Right lobe of liver (tissue), 6 donors: ENCODE results near the gene PYGM. TPM values are rescaled to one million over a fixed set of nuclear protein-coding genes. Genes with fewer than 3 reads are reported as not detected.

ENCODE experiments used
- ATAC-seq, 4 donors: fragments of 200-7000 bp; cut with Tn5 transposase; one replicate each; pipeline ENCODE4 v1.9.1; 2020; ENCODE audit warnings: mild to moderate bottlenecking in 4 of 4, moderate library complexity in 4 of 4
- DNase-seq, 3 donors: peaks; one replicate each; pipeline ENCODE4 v3.0.0-alpha.2; 2020
- H3K27ac ChIP-seq, 3 donors: fragments of 200-600 bp; one replicate each; pipeline ENCODE4 v1.8.0; 2022
- H3K27me3 ChIP-seq, 2 donors: fragments of 200-600 bp; one replicate each; pipeline ENCODE4 v1.8.0; 2022
- H3K36me3 ChIP-seq, 4 donors: fragments of 200-600 bp; sonication (generic) in 1 of 4; one replicate each; pipeline versions ENCODE4 v1.5.1 to v1.8.0; 2017 to 2022; ENCODE audit warnings: control low read depth in 1 of 4
- H3K4me1 ChIP-seq, 4 donors: fragments of 200-600 bp; sonication (generic) in 1 of 4; one replicate each; pipeline versions ENCODE4 v1.5.1 to v1.8.0; 2017 to 2022; ENCODE audit warnings: control low read depth in 1 of 4
- H3K4me3 ChIP-seq, 3 donors: fragments of 200-600 bp; one replicate each; pipeline ENCODE4 v1.8.0; 2022
- H3K9me3 ChIP-seq, 4 donors: fragments of 200-600 bp; sonication (generic) in 1 of 4; one replicate each; pipeline versions ENCODE4 v1.5.1 to v1.8.0; 2017 to 2022; ENCODE audit warnings: control low read depth in 1 of 4
- CTCF ChIP-seq, 4 donors: fragments of 200-600 bp in 3 of 4; fragments of 450-650 bp in 1 of 4; IDR thresholded peaks; one replicate each; pipeline versions ENCODE4 v1.5.1 to v1.8.0; 2016 to 2022; ENCODE audit warnings: antibody characterized with exemption in 4 of 4, mild to moderate bottlenecking in 2 of 4
- POLR2A ChIP-seq: fragments of 450-650 bp; IDR thresholded peaks from one replicate; pipeline ENCODE4 v1.6.1; 2017; ENCODE audit warnings: antibody characterized with exemption, mild to moderate bottlenecking
- WGBS: methylation state at CpG from one replicate; pipeline ENCODE4 v1.1.6; 2018; ENCODE audit warnings: low coverage, low lambda C conversion rate; ENCODE audit not compliant: insufficient coverage; ENCODE audit errors: missing lambda C conversion rate; 5-methylcytosine and 5-hydroxymethylcytosine counted together
- intact Hi-C, 2 donors: fragments of 100-400 bp; cut with DNase I; formaldehyde crosslinking; loops; one replicate each; pipeline versions ENCODE4 v1.11.2 to v1.14.1; 2022
- total RNA-seq, 6 experiments: library from RNA; depleted of rRNA in 2 of 6; stranded (reverse); fragments of >200 nt in 2 of 6; fragmentation: NEBNext Ultra II Directional in 3 of 6; extraction: Animal tissue kit (Norgen Biotek cat#: 25700) in 3 of 6; gene quantifications; one replicate each; pipeline versions ENCODE4 v1.1.0 to v1.2.4, GENCODE V29; 2016 to 2023
- donor health status: DM: no; HTN: yes; CAD: no.
- donor health status: DM: no; HTN: no; CAD: no.
- donor health status: DM: no; HTN: no; CAD: no.
- donor health status: DM: no; HTN: yes; CAD: no.
- donor health status: DM: no; HTN: yes; CAD: no.

PYGM gene
- total RNA-seq, 6 experiments from 2014 or later, result 0.24 to 1.4 (median 0.47) TPM

GRCh38 chr11:64764040-64764611, 4.4 kb upstream of the PYGM start:
- no peak for TF ChIP-seq POLR2A
- no peak for TF ChIP-seq CTCF (IDR thresholded peaks at IDR 0.05)
- intact Hi-C loops, result loop anchor here in 1 of 2 donors (10.0 kb wide), 1 partner anchor 79 kb away; no protein-coding TSS in a partner anchor
- 46% methylated on average over 8 of the region's 11 CpGs for WGBS
- ATAC-seq (no peak), DNase-seq (no peak)
- Histone ChIP-seq H3K4me3 (no peak overlapping the region), H3K27me3 (no peaks in the 10 kb centered on the region), H3K4me1 (no peaks in the 10 kb centered on the region), H3K36me3 (peaks cover 28 to 63% (median 40%) of the 10 kb centered on the region in 4 donors), H3K9me3 (no peaks in the 10 kb centered on the region), H3K27ac (no peak overlapping the region)

GRCh38 chr11:64763526-64764039, 3.8 kb upstream of the PYGM start:
- Histone ChIP-seq H3K27me3 (no peaks in the 10 kb centered on the region), H3K4me3 (no peak overlapping the region), H3K9me3 (no peaks in the 10 kb centered on the region), H3K4me1 (no peaks in the 10 kb centered on the region), H3K27ac (no peak overlapping the region), H3K36me3 (peaks cover 23 to 57% (median 35%) of the 10 kb centered on the region in 4 donors)
- WGBS, result 82% methylated on average over 3 of the region's 6 CpGs
- peak in 1 of 3 donors; percentile 21 for DNase-seq
- ATAC-seq, result no peak
- TF ChIP-seq POLR2A, result no peak
- TF ChIP-seq CTCF (IDR thresholded peaks at IDR 0.05), result no peak
- intact Hi-C loops, result loop anchor here in 1 of 2 donors (10.0 kb wide), 1 partner anchor 79 kb away; no protein-coding TSS in a partner anchor

- H3K4me3 ChIP-seq, result no peak overlapping the region
- DNase-seq, result peak in 1 of 3 donors; percentile 2
- H3K9me3 ChIP-seq, result no peaks in the 10 kb centered on the region
- H3K27me3 ChIP-seq, result no peaks in the 10 kb centered on the region
- WGBS, result 44% methylated on average over 11 of the region's 13 CpGs
- no peaks in the 10 kb centered on the region for H3K4me1 ChIP-seq
- peaks cover 19 to 50% (median 29%) of the 10 kb centered on the region in 4 donors for H3K36me3 ChIP-seq
- H3K27ac ChIP-seq, result no peak overlapping the region
- intact Hi-C loops, result loop anchor here in 1 of 2 donors (10.0 kb wide), 1 partner anchor 78 kb away; no protein-coding TSS in a partner anchor
- TF ChIP-seq POLR2A (no peak), CTCF (IDR thresholded peaks at IDR 0.05) (no peak)
- no peak for ATAC-seq
Measured at GRCh38 chr11:64762674-64763525, 3.1 kb upstream of the PYGM start.

GRCh38 chr11:64762277-64762673, 2.5 kb upstream of the PYGM start:
- DNase-seq (no peak), ATAC-seq (no peak)
- Histone ChIP-seq H3K27ac (no peak overlapping the region), H3K4me1 (no peaks in the 10 kb centered on the region), H3K4me3 (no peak overlapping the region), H3K27me3 (no peaks in the 10 kb centered on the region), H3K36me3 (peaks cover 14 to 44% (median 24%) of the 10 kb centered on the region in 4 donors), H3K9me3 (no peaks in the 10 kb centered on the region)
- intact Hi-C loops, result loop anchor here in 1 of 2 donors (10.0 kb wide), 1 partner anchor 77 kb away; no protein-coding TSS in a partner anchor
- TF ChIP-seq POLR2A (no peak), CTCF (IDR thresholded peaks at IDR 0.05) (no peak)
- 85% methylated on average over 2 of the region's 5 CpGs for WGBS
